HepG2 (cell line): ENCODE data around the gene DCAKD.

Source experiments
- CREM ChIP-seq, 2 experiments: sonication (generic) in 1 of 2; formaldehyde crosslinking in 1 of 2; IDR thresholded peaks; 2 replicates each; pipeline versions ENCODE4 v1.4.0 to v1.6.1; 2016 to 2020; ENCODE audit warnings: antibody characterized with exemption in 1 of 2, mild to moderate bottlenecking in 1 of 2, missing genetic modification reagents in 1 of 2
- ELF4 ChIP-seq: sonication (generic); formaldehyde crosslinking; IDR thresholded peaks from 2 replicates; pipeline ENCODE4 v1.5.0; 2020; ENCODE audit warnings: missing genetic modification reagents, mild to moderate bottlenecking, moderate library complexity, borderline replicate concordance
- PCBP2 ChIP-seq: fragments of 200-400 bp; formaldehyde crosslinking; optimal IDR thresholded peaks from 2 replicates; pipeline ENCODE3; 2018; ENCODE audit warnings: low read length, low read depth; ENCODE audit not compliant: poor library complexity, severe bottlenecking
- PHF8 ChIP-seq: sonication (generic); formaldehyde crosslinking; IDR thresholded peaks from 2 replicates; pipeline ENCODE4 v1.5.0; 2020; ENCODE audit warnings: missing genetic modification reagents
- UBTF ChIP-seq: sonication (generic); formaldehyde crosslinking; IDR thresholded peaks from 2 replicates; pipeline ENCODE4 v1.4.0; 2020; ENCODE audit warnings: mild to moderate bottlenecking, missing genetic modification reagents

- TF ChIP-seq PCBP2 (no peak), PHF8 (CRISPR knock-in tag) (no peak), CREM (IDR thresholded peaks at IDR 0.05) (no peak), CREM (CRISPR knock-in tag; IDR thresholded peaks at IDR 0.05) (no peak), UBTF (CRISPR knock-in tag) (no peak), ELF4 (no peak)
Measured at GRCh38 chr17:45035848-45036247, 15.6 kb downstream of the DCAKD start.
